Measurements from ENCODE around the gene PGLYRP4.

The PGLYRP4 gene, protein sequence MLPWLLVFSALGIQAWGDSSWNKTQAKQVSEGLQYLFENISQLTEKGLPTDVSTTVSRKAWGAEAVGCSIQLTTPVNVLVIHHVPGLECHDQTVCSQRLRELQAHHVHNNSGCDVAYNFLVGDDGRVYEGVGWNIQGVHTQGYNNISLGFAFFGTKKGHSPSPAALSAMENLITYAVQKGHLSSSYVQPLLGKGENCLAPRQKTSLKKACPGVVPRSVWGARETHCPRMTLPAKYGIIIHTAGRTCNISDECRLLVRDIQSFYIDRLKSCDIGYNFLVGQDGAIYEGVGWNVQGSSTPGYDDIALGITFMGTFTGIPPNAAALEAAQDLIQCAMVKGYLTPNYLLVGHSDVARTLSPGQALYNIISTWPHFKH

GRCh38 chr1:153348511-153349362 lies at the start of gene PGLYRP4:
Gene PGLYRP4 (minus strand): TSS chr1:153348841. CDS start chr1:153347932, 909 bp downstream.
- no peak for DNase-seq

GRCh38 chr1:153397924-153398651 lies 49.4 kb upstream of the PGLYRP4 start:
- no peak for DNase-seq

GRCh38 chr1:153397051-153397923 lies 48.6 kb upstream of the PGLYRP4 start:
- no peak for DNase-seq

DNA sequence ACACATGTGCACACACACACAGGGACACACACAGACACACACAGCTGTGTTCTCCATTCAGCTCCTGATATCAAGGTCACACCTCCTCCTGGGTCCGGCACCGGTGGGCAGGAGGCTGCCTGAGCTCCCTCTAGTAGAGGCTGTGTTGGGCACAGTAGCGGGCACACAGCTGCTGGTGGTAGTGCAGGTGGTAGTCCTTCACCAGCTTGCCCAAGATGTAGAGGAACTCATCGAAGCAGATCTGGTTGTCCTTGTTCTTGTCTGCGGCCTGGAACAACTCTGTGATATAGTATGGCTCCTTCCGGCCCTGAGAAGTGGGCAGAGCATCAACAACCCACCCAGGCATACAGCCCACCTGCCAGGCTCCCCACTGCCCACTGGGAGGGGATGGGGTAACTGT lies 47.8 kb upstream of the PGLYRP4 start:
- DNase-seq, result no peak

GRCh38 chr1:153395776-153396175 lies 47.1 kb upstream of the PGLYRP4 start:
- DNase-seq, result no peak

DNA sequence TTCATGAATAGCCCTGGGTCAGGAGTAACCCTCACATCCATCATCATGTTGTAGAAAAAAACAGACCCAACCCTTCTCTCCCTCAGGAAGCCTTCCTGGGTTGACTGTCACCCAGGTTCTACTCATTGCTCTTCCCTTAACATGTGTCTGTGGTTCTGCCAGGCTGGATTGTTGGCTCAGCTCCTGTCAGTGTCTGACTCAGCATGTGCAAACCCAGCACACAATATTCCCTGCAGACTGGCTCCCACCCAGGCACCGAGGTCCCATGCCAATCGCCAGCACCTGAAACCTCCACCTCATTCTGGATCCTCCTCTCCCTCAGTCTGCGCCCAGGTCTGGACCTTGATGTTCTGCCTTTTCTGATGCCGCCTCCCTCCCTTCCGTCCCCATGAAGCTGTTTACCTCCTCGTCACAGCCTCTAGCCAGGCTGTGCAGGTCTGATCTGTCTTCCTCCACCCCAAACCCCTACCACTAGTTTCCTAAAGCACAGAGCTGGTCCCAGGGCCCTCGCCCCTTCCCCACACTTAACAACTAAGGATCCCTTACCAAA lies 46.6 kb upstream of the PGLYRP4 start:
- DNase-seq, result no peak

DNA sequence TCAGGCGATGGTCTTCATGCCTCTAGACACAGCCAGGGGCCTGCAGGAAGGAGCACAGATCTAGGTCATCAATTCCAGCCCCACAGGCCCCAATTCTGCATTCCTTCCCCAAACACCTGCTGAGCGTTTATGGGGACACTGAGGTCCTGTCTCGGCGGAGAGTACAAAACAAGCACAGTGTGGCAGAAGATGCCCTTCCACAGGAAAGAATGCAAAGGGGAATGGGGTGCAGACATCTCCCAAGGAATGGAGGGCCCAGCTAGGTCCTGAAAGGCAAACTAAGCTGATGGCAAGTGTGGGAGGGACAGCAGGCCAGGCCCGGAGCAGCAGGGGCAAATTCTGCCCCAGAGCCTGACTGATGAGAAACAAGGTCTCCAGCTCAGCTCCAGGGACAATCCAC lies 45.8 kb upstream of the PGLYRP4 start:
- no peak for DNase-seq

GRCh38 chr1:153393926-153394325 lies 45.3 kb upstream of the PGLYRP4 start:
- DNase-seq, result no peak

- no peak for DNase-seq
Measured at GRCh38 chr1:153392822-153393221, 44.2 kb upstream of the PGLYRP4 start.

GRCh38 chr1:153392258-153392657 lies 43.6 kb upstream of the PGLYRP4 start:
- no peak for DNase-seq

DNA sequence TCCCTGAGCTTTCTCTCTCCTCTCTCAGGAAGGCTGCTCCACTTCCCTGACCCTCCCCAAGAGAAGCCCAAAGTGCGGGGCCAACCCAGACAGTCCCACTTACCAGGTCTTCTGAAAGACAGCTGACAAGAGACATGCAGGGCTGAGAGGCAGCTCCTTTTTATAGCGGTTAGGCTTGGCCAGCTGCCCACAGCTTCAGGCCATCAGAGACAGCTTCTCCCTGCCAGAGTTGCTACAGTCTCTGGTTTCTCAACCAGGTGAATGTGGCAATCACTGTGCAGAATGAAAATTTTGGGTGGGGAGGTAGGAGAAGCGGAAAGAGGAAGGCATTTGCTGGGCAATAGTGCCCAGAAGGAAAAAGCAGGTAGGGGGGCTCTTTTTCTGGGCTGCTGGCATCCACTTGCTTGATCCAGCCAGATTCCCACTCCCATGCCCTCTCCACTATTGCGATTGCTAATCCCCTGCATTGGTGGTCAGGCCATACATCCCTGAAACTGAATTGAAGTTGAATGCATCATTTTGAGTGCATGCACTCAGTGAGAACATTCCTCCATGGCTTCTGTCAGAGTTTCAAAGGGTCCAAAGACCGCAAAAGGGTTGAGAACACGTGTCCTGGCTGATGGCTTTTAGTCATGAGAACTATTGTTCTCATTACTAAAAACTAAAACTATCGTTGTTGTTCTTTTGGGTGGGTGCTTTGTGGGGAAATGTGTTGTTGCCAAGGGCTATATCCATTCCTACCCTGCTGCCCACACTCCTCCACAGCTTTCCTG lies 42.5 kb upstream of the PGLYRP4 start, which contains the start of gene S100A8:
S100A8 (minus strand) TSS at position 136 of the 773 bp plus-strand sequence. CDS start 538 bp downstream, outside the sequence.
- DNase-seq, result no peak

GRCh38 chr1:153389973-153390879 lies 41.6 kb upstream of the PGLYRP4 start:
- DNase-seq, result no peak

DNA sequence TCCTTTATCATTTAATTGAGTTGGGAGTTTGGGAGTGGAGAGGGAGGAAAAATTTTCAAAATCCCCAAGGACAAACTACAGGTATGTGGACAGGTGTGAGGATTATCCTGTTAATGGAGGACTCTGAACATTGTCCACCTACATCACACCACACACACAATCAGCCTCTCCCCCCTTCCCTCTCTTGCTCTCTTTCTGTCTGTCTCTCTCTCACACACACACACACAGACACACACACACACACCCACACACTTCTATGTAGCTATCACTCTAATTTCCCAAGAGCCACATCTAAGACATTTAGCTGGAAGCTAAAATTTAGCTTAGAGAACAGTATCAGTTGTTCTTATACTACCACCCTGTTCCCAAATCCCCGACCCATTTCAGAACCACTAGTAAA lies 40.8 kb upstream of the PGLYRP4 start:
- DNase-seq, result no peak

DNA sequence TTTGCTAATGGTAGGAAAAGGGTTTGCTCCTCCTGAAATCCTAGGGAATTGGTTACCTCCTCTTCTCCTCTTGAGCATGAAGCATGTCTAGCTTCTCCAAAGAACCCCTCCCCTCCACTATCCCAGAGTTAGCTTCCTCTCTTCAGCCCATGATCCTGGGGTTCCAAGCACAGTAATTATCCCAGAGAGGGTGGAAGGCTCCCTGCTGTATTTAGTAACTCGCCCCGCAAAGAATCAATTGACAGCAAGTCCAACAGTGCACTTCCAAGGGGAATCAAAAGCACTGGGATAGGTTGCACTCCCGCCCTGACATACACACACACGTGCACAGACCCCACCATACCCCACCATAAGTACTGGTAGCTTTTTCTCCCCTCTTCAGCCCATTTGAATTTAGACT lies 39.1 kb upstream of the PGLYRP4 start:
- no peak for DNase-seq

- no peak for DNase-seq
Measured at GRCh38 chr1:153387001-153387400, 38.4 kb upstream of the PGLYRP4 start.

GRCh38 chr1:153386500-153386901 lies 37.9 kb upstream of the PGLYRP4 start:
- DNase-seq, result no peak

DNA sequence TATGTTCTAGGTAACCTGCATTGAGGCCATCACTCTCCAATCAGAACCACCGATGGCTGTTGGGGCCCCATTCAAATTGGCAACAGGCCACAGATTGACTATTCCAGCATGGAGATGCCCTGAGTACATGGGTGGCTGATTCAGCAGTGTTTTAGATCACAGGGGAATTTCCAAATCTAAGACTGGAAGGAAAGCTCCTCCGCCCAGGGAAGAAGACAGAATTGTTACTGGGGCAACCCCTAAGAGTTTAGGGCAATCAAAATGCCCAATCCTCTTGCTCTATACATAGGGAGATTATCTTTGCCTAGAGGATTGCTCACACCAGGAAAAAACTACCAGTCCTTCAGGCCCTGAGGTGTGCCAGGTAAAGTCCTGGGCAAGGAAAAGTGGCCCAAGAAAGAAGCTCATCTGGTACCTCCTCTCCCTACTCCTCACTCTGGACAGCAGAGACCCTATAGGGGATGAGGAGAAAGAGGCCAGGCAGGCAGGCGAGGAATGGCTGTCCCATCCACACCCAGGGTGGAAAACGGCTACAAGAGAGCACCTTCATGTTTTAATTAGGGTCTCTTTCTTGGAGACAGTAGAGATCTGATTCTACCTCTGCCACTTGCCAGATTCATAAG lies 36.4 kb upstream of the PGLYRP4 start:
- no peak for DNase-seq

- no peak for DNase-seq
Measured at GRCh38 chr1:153380711-153381110, 32.1 kb upstream of the PGLYRP4 start.

GRCh38 chr1:153379591-153379990 lies 30.9 kb upstream of the PGLYRP4 start:
- DNase-seq, result no peak

DNA sequence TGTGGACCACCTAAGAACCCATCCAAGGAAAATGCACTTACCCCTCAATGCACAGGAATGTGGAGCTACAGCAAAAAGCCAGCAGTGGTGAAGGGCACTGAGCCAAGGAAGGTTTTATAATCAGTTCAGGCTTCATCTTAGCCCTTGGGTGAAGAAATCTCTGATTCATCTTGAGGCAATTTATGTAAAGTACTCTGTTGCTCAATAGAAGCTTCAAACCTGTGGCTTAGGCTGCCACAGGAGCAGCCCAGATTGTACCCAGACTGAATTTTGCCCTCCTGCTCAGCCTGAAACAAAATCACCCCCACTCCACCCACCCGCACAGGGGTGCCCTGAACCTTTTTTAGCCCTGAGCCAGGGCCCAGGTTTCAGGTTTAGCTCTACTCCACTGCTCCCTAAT lies 26.9 kb upstream of the PGLYRP4 start, which contains the start of gene S100A12:
S100A12 (minus strand) TSS at position 111 of the 400 bp plus-strand sequence. CDS start 1,029 bp downstream, outside the sequence.
- no peak for DNase-seq
